Measurements from ENCODE around the gene CR1. TPM values are rescaled to one million over a fixed set of nuclear protein-coding genes. Genes with fewer than 3 reads are reported as not detected.
A peak's percentile ranks its signal among the peaks of the same experiment; 100 is the strongest.
"Not testable (repeated sequence)": the region's sequence is repeated elsewhere in the genome, so short reads cannot be mapped to it uniquely, and the experiment has no call there.

Gene CR1
- total RNA-seq, 1 experiment from 2014 or later, result not detected

DNA sequence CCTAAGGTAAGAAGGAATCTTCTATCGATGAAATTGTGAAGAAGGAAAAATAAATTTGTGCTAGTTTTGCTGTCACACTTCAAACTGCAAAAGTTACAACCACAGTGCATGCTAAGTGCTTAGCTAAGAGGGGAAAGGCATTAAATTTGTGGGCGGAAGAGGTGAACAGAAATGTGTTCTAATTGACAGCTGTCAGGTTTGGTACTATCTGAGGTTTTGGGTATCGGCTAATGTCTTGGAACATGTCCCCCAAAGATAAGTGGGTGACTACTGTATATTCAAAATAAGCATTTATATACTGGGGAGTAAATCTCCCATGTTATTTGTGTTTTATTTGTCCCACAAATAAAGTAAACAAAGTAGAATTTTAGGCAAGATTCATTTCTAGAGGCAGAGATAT lies 8.0 kb downstream of the CR1 start:
- no peak for DNase-seq (ENCODE audit: low spot score)

DNA sequence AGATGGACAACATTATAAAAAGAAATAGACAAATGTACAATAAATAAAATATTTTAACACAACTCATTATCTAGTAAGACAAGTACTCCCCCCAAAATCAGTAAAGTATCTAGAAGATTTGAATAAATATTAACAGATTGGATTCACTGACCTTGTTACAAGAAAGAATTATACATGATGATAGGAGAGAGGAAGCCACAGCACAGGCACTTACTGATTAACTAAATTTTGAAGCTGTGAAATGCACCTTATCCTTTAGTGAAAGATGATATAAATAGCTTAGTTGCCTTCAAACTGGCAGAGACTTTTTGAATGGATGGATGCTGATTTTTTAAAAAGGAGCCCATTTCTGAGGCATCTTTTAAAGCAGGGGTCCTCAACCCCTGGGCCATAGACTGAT lies 8.5 kb downstream of the CR1 start:
- DNase-seq (ENCODE audit: low spot score), result no peak

DNA sequence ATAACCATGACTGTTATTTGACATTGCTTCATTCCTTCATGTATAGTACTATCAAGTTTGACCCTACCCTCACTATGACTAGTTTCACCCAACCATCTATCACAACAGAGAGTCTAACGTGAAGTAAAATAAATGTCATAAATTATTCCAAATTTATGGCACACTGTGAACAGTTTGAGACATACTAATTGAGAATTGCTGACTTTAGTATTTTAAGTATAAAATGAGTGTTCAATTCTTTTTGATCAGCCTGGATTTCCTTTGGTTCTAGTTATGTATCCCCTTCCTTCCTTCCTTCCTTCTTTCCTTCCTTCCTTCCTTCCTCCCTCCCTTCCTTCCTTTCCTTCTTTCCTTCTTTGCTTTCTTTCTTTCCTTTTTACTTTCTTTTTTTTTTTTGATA lies 14.5 kb downstream of the CR1 start:
- DNase-seq (ENCODE audit: low spot score), result no peak

DNA sequence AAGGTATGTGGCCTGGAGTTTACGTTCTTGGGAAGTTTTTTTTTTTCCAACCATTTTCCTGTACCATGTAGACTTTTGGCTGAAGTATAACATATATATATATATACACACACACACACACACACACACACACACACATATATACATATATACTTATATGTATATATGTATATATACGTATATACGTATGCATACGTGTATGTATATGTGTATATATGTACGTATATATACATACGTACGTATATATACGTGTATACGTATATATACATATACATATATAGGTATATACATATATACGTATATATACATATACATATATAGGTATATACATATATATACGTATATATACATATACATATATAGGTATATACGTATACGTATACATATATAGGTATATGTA lies 18.9 kb downstream of the CR1 start:
- DNase-seq (ENCODE audit: low spot score), result no peak

DNA sequence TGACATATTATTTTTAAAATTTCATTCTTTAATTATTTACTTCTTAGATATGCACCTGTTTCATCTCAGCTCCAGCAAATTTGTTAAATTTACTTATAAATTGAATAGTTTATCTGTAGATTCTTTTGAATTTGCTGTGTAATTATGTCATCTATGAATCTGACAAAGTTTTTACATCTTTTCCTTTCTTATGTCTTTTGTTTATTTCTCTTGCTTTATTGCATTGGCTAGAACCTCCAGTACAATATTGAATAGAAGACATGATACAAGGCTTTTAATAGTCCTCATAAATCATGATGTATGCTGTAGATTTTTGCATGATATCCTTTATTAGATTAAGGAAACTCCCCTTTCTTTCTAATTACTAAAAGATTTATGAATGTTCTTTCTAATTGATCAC lies 20.8 kb downstream of the CR1 start:
- no peak for DNase-seq (ENCODE audit: low spot score)

DNA sequence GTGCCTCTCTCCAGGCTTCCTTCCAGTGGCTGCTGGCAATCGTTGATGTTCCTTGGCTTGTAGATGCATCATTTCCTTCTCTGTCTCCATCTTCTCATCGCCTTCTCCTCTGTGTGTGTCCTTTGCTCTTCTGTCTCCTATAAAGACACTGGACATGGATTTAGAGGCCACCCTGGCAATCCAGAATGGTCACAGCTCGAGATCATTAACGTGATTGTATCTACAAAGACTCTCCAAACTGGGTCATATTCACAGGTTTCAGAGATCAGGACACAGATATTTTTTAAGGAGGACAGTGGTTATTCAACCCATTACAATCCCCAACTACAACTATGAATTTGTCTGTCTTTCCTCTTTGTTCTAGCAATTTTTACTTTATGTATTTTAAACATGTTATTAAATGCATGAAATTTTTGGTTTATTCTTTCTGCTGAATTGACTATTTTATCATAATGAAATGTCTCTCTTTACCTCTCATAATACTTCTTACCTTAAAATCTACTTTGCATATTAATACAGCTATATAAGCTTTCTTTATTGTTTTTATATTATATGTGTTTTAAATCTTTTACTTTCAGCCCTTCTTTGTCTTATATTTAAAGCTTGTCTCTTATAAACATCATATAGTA lies 22.8 kb downstream of the CR1 start:
- no peak for DNase-seq (ENCODE audit: low spot score)

DNA sequence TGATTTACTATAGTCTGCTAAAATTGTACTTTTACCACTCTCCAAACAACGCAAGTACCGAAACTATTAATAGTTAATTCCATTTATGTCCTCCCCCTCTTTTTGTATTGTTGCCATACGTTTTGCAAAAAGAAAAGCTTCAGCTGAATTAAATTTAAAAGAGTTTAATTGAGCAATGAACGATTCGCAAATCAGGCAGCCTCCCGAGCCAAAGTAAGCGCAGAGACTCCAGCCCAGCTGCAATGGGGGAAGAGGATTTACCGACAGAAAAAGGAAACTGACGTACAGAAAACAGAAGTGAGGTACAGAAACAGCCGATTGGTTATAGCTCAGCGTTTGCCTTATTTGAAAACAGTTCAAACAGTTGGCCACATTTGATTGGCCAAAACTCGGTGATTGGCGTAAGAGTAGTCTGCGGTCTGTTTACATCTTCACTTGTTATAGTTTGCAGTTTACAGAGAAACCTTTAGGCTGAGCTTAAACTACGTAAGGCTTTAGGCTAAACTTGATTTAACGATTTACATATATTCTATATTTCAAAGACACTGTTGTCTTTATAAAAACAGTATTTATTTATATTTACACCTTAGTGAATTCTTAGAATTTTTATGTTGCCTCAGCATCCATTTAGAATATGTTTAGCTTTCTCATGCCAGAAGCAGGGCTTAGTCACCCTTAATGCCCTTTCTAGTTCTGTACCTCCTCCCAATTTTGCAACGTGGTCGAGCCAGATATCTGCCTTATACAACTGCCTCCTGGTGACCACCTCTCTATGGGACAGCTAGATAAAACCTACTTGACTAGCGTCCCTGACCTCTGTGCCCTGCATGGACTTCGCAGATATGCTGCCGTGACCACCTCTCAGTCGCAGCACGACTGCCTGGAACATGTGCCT lies 23.8 kb downstream of the CR1 start:
- no peak for DNase-seq (ENCODE audit: low spot score)

DNA sequence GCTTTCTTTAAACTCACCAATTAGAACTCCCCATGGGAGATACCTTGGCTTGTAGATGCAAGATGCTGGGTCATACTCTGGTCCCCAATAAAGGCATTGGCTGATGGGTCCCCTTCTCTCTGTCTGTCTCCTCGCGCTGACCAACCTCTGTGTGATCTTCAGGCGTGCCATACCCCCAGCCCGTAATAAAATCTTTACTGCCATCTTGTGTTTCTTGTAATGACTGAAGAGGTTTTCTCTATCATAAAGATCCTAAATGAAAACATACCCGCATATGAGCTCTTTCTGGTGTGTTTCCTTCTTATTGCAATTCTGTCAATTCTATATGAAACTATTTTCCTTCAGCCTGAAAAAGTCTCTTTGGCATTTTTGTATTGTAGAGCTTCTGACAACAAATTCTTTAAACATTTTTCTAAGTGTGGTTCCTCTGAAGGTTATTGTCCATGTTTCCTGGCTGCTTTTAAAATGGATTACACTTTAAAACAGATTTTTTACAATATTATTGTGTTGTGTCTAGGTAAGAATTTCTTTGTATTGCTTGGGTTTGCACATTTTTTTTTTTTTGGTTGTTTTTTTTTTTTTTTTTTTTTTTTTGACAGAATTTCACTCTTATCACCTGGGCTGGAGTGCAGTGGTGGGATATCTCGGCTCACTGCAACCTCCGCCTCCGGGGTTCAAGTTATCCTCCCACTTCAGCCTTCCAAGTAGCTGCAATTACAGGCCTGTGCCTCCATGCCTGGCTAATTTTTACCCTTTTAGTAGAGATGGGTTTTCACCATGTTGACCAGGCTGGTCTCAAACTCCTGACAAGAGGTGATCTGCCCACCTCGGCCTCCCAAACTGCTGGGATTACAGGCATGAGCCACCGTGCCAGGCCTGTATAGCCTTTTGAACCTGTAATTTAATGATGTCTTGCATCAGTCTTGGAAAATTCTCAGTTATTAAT lies 24.7 kb downstream of the CR1 start:
- not testable (repeated sequence) for DNase-seq (ENCODE audit: low spot score)

DNA sequence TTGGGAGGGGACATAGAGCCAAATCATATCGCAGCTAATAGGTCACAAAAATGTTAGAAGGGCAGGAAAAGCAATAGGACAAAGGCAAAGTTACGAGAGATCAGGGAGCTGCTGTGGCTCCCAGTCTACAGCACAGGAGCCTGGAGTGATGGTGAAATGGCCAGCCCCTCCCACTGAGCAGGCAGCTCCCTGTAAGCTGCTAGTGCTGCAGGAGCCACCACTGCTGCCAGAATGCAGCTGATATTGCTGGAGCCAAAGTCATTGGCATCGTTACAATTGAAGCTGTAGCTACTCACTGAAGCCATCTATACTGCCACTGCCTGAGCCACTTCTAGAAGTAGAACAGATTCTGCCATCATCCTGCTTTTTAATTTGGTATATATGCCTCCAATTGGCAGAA lies 29.3 kb downstream of the CR1 start:
- not testable (repeated sequence) for DNase-seq (ENCODE audit: low spot score)

DNA sequence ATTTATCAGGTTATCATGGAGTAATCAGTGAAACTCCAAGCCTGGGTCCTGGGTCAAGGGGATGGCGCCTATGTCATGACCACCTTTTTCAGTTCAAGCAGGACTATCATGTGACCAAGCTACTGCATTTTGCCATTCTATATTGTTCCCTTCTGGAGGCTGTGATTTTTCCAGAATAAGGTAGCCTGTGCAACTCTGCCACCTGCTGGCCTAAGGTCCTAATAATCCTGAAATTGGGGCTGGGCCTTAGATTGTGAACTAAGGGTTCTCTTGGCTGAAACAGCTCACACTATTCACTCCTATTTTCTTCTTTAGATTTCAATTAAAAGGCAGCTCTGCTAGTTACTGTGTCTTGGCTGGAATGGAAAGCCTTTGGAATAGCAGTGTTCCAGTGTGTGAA lies 32.4 kb downstream of the CR1 start:
- DNase-seq (ENCODE audit: low spot score), result not testable (repeated sequence)

DNA sequence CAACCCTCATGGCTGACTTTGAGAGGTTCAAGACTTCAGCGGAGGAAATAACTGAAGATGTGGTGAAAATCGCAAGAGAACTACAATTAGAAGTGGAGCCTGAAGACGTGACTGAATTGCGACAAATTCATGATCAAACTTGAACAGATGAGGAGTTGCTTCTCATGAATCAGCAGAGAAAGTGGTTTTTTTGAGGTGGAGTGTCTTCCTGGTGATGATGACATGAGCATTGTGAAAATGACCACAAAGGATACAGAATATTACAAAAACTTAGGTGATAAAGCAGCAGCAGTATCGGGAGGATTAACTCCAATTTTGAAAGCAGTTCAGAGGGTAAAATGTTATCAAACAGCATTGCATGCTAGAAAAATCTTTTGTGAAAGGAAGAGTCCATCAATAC lies 40.3 kb downstream of the CR1 start:
- not testable (repeated sequence) for DNase-seq (ENCODE audit: low spot score)

DNA sequence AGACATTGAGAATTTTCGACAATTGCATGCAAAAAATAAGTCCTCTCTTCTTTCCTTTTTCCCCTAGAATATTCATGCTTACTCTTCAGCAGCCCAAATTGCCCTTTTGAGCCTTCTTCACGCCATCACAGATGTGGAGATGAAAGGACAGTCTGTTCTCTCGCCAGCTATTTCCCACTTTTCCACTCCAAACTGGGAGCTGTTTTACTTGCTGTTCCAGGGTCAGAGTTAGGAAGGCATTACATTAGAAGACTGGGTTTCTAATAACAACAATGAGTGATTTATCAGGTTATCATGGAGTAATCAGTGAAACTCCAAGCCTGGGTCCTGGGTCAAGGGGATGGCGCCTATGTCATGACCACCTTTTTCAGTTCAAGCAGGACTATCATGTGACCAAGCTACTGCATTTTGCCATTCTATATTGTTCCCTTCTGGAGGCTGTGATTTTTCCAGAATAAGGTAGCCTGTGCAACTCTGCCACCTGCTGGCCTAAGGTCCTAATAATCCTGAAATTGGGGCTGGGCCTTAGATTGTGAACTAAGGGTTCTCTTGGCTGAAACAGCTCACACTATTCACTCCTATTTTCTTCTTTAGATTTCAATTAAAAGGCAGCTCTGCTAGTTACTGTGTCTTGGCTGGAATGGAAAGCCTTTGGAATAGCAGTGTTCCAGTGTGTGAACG lies 50.9 kb downstream of the CR1 start:
- DNase-seq (ENCODE audit: low spot score), result not testable (repeated sequence)

DNA sequence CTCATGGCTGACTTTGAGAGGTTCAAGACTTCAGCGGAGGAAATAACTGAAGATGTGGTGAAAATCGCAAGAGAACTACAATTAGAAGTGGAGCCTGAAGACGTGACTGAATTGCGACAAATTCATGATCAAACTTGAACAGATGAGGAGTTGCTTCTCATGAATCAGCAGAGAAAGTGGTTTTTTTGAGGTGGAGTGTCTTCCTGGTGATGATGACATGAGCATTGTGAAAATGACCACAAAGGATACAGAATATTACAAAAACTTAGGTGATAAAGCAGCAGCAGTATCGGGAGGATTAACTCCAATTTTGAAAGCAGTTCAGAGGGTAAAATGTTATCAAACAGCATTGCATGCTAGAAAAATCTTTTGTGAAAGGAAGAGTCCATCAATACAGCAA lies 58.9 kb downstream of the CR1 start:
- DNase-seq (ENCODE audit: low spot score), result not testable (repeated sequence)

DNA sequence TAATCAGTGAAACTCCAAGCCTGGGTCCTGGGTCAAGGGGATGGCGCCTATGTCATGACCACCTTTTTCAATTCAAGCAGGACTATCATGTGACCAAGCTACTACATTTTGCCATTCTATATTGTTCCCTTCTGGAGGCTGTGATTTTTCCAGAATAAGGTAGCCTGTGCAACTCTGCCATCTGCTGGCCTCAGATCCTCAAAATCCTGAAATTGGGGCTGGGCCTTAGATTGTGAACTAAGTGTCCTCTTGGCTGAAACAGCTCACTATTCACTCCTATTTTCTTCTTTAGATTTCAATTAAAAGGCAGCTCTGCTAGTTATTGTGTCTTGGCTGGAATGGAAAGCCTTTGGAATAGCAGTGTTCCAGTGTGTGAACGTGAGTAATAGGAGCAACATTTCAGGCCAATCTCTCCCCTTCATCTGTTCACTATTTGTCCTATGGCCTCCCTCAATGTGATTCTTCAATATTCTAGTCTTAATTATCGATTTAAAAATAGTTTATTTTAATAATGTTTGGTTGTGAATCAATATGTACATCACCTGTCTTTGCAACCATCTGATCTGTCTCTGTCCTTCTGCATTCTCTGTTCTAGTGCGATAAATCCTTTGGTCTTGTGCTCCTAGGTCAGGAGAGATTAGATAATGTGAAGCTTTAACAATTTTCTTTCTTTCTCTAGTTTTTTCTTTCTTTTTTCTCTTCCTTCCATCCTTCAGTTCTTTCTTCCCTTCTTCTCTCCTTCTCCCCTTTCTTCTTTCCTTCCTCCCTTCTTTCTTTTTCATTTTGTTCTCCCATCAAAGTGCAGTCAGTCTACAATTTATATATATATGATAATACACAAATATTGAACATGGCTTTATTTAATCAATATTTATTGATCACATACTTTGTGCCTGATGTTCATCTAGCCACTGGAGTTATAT lies 69.8 kb downstream of the CR1 start:
- no peak for DNase-seq (ENCODE audit: low spot score)

DNA sequence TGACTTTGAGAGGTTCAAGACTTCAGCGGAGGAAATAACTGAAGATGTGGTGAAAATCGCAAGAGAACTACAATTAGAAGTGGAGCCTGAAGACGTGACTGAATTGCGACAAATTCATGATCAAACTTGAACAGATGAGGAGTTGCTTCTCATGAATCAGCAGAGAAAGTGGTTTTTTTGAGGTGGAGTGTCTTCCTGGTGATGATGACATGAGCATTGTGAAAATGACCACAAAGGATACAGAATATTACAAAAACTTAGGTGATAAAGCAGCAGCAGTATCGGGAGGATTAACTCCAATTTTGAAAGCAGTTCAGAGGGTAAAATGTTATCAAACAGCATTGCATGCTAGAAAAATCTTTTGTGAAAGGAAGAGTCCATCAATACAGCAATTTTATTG lies 76.0 kb downstream of the CR1 start:
- DNase-seq (ENCODE audit: low spot score), result not testable (repeated sequence)

DNA sequence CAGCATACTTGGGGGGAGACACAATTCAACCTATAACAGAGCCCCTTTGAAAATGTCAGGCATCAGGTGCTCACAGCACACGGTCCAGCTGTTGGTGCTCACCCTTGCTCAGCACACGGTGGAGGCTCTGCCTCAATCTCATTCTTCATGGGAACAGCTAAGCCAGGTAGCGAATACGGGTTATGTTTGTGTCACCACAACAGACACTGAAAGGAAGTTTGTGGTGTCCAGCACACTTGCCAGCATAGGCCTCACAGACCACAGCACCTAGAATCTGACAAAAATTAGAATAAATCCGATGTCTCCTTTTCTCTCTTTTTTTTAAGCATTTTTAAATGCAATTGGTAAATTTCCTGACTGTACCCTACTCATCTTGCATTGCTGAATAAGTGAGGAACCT lies 77.1 kb downstream of the CR1 start:
- not testable (repeated sequence) for DNase-seq (ENCODE audit: low spot score)

DNA sequence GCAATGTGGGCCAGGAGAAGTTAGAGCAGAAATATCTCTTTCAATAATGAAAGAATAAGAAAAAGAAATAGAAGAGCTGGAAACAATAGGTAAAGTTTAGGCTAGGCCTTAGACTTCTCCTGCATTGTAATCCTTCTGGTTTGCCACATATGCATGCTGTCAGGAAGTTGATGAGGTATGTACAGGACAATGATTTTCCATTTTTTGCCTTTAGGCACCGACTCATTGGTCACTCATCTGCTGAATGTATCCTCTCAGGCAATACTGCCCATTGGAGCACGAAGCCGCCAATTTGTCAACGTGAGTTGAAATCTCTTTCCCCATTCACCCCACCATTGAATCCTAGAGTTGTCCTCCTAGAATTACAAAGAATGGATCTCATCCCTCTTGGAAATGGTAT lies 79.4 kb downstream of the CR1 start:
- not testable (repeated sequence) for DNase-seq (ENCODE audit: low spot score)

DNA sequence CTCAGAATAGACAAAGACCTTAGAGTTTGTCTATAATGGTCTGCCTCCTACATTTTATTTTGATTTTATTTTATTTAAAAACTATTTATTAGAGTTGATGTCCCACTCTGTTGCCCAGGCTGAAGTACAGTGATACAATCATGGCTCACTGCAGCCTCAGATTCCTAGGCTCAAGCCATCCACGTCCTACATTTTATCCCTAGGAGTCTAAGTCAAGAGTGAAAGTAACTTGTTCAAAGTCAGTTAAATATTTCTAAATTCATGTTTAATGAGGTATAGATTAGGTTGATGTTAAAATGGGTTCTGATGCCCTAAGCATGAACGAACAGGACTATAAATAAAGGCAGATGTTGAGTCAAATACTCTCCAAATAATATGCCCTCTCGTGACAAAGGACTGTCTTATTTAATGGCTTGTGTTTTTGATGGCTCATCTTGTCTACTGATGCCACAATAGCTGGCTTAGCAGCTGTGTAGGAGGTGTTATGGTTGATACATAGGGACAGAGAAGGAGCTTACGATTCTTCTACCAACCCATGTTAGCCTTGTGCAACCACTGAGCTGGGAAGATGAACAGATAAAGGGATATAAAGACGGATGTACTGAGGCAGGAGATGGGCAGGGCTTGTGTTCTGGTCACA lies 83.0 kb downstream of the CR1 start:
- no peak for DNase-seq (ENCODE audit: low spot score)

DNA sequence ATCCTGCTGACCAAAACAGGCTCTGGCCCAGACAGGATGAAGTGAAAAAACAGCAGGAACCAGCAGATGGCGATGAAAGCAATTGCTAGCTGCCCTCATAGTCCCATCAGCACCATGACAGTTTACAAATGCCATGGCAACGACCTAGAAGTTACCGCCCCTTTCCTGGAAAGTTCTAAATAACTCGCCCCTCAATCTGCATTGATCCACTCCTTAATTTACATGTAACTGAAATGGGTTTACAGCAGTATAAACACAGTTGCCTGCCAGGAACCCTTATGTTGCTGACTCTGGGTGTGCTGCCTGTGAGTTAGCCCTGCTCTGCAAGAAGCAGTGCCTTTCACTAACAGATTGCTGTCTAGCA lies 83.5 kb downstream of the CR1 start:
- peak; percentile 70 for DNase-seq (ENCODE audit: low spot score)

Data from H4 (cell line).